ENCODE data around the gene AP3B1.

AP3B1 gene

DNA sequence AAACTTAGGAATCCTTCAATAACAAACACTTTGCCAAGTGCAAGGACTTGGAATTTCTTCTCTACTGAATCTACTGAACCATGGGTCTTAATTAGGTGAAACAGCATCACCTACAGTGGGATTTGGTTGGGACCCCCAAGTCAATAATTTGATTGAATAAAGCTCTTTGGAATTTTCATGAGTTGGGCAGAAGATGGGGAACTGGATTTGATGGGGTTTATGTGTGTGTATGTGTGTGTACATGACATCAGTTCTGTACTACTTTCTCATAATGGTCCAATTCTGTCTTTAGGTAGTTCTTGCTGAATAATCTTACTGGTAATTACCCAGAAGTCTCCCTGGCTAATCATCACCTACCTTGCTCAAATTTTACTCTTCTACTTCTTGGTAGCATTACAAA, 319.9 kb downstream of the AP3B1 start:
- no peak for DNase-seq (ENCODE audit: low read depth in 3 of 3)

DNA sequence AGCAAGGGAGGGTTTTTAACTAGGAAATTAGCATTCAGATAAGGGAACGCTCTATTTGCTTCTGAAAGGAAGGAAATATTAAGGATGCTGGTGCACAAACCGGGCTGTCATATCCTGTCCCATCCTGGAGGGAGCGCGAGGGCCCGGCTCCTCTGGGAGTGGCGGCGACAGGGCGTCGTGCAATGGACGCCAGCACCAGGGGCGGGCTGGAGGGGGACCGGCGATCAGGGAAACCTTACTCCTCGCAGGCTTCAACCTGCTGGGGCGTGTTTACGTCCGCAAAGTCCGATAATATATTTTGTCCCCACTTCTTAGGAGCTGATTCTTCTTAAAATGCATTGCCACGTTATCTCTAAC, 321.3 kb downstream of the AP3B1 start:
- no peak for DNase-seq (ENCODE audit: low read depth in 3 of 3)

GRCh38 chr5:77972469-77973252, 321.8 kb downstream of the AP3B1 start:
- DNase-seq (ENCODE audit: low read depth in 3 of 3) = peak in 1 of 3 experiments; percentile 2

DNA sequence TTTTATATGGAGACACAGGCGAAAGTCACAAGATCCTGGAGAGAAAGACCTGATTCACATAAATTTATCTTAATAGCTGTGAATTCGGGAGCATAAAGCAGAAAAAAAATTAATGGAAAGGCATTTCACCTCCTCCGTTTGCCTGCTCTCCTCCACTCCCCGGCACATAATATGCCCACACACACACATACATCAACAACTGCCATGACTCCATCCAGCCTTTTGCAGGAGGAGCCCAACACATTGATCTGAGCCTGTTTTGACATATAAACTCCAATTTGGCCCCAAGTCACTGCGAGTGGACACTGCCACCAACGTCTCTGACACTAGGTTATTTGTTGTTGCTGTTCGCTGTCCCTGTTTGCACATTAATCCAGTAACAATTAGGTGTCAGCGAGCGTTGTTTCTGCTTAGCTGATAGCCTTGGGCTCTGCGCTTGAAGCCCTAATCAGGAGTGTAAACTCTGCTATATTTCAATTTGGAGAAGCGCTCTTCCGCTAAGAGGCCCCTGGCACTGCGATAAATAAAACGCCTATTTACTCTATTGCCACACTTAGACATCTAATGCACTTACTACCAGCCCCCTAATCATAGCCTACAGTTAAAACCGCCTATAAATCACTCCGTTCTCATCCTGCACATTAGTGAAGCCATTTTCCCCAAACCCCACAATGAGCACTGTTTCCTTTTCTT, 322.6 kb downstream of the AP3B1 start:
- no peak for DNase-seq (ENCODE audit: low read depth in 3 of 3)

GRCh38 chr5:77970891-77971290, 323.6 kb downstream of the AP3B1 start:
- DNase-seq (ENCODE audit: low read depth in 3 of 3) = no peak

- no peak for DNase-seq (ENCODE audit: low read depth in 3 of 3)
These were observed 330.7 kb downstream of the AP3B1 start for GRCh38 chr5:77963795-77964194.

DNA sequence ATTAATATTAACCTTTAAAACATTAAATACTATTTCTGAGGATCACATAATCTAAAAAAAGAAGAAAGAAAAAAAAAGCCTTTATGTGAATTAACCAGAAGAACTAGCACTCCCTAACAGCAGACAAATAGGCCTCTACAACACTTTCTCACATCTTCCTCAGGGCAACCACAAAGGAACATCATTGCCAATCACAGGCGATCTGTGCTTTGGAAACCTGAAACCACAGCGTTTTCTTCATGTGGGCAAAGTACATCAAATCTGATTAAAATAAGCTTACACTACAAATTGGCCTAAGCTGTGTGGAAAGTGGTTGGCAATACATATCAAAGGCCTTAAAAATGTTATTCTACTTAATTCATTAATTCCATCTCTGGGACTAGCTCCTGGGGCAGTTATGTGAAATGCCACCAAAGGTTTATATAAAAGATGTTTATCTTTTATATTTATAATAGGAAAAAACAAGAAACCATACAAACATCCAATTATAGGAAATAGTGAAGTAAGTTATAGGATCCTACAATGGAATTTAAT, 333.6 kb downstream of the AP3B1 start:
- DNase-seq (ENCODE audit: low read depth in 3 of 3) = no peak

DNA sequence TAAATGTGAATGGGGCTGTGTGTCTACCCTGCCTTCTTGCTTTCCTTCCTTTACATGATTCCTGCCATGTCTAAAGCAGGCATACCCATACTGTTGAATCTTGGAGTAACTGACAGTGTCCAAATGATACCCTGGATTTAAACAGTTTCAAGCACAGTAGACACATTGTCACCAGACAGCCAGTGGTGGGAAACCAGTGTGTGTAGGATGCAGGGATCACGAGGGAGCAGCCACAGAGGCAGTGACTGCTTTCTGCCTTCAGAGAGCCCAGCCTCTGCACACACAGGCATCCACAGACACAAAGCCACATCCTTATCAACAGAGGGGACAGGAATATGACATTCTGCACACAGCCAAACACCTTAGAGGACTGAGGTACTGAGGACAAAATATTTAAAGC, 334.2 kb downstream of the AP3B1 start:
- DNase-seq (ENCODE audit: low read depth in 3 of 3) = no peak

GRCh38 chr5:77958642-77959330, 335.7 kb downstream of the AP3B1 start:
- no peak for DNase-seq (ENCODE audit: low read depth in 3 of 3)

GRCh38 chr5:77957931-77958521, 336.5 kb downstream of the AP3B1 start:
- DNase-seq (ENCODE audit: low read depth in 3 of 3) = no peak

- no peak for DNase-seq (ENCODE audit: low read depth in 3 of 3)
These were observed 337.0 kb downstream of the AP3B1 start for GRCh38 chr5:77957516-77957915.

DNA sequence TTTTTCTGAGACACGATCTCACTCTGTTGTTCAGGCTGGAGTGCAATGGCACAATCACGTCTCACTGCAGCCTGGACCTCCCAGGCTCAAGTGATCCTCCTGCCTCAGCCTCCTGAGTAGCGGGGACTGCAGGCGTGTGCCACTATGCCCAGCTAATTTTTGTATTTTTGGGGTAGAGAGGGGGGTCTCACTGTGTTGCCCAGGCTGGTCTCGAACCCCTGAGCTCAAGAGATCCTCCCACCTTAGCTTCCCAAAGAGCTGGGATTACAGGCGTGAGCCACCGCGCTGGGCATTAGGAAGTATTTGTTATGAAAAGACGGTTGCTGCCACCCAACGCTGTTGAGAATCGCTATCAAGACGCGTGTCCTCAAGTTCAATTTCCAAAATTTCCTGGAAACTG, 337.4 kb downstream of the AP3B1 start:
- DNase-seq (ENCODE audit: low read depth in 3 of 3) = no peak

DNA sequence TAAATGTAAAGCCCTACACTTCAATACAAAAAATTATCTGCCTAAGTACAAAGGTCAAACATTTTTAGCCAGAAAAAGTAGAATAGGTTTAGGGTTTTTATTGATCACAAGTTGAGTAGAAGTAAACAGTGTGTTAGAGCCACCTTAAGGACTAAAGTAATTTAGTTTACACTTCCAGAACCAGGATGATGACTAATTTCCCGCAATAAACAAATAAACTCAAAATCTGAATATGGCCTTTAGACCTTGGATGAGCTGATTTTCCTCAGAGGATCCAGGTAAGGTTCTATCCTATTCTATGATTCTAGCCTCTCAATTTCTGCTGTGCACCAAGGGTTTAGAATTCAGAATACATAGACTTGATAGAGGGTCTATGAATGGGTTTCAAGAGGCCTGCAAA, 338.9 kb downstream of the AP3B1 start:
- DNase-seq (ENCODE audit: low read depth in 3 of 3) = no peak

DNA sequence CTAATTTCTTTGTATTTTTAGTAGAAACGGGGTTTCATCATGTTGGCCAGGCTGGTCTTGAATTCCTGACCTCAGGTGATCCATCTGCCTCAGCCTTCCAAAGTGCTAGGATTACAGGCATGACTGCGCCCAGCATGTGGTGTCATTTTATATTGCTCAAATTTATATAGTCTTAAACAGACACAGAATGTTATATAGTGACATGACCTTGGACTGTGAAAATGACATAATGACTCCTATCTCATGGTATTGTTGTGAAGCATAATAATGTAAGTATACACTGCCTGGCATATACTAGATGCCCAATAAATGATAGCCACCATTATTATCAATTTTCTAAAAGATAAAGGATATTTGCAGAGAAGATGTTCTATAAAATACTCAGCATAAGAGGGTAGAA, 341.1 kb downstream of the AP3B1 start:
- DNase-seq (ENCODE audit: low read depth in 3 of 3) = no peak

DNA sequence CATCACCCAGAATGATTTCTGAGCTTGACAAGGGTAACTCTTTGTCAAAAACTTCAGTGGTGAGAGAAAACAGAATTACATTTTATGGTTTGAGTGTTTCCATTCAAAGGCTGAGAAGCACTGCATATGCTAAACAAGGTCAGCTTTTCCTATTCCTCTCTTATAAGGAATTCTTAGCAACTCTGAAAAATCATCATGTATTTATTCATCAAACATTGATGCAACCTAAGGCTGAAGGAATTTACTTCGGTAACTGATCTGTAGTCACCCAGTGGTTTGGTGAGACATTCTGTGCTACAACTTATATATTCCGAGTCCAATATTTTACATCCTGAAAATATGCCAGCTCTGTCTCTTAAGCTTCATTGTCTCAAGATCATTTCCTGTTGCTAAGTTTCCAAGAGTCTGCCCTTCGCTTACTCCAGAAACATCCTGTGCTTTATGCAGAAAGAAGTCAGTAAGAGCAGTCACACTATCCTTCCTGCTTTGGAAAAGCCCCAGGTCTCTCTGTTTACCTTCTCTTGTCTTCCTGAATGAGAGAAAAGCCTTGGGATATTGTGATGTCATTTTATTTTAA, 341.8 kb downstream of the AP3B1 start:
- DNase-seq (ENCODE audit: low read depth in 3 of 3) = no peak
